ENCODE results near the gene SLC35F1. TPM values are rescaled to one million over a fixed set of nuclear protein-coding genes. Genes with fewer than 3 reads are reported as not detected.

The SLC35F1 gene
- total RNA-seq, 4 donors from 2014 or later, result 0.08 to 0.57 (median 0.09) TPM

DNA sequence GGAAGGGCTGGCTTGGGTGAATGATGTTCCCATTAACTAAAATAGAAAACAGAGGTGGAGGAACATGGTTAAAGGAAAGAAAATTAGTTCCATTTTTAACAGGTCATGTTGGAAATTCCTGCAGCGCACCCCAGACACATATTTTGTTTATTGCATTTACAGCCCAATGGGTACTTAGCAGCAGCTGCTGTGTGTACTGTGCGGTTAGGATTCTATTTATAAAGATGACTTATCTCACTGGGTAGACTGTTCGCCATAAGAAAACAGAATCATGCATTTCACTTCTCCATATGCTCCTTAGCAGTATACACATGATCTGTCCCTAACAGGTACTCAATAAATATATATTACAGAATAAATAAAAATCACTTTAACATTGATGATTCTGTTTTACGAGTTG lies 135.8 kb downstream of the SLC35F1 start:
- intact Hi-C loops (cut with DNase I), result no loop called here
- DNase-seq, result no peak
- no peaks in the 10 kb centered on the region for H3K9me3 ChIP-seq
- WGBS, 2 donors, result 64 to 69% methylated on average over 4 of the region's 4 CpGs
- H3K27me3 ChIP-seq, result no peaks in the 10 kb centered on the region
- no peak overlapping the region for H3K4me3 ChIP-seq
- no peaks in the 10 kb centered on the region for H3K4me1 ChIP-seq
- TF ChIP-seq CTCF (IDR thresholded peaks at IDR 0.05) (no peak), POLR2A (IDR thresholded peaks at IDR 0.05) (no peak)
- no peaks in the 10 kb centered on the region for H3K36me3 ChIP-seq
- no peak overlapping the region for H3K27ac ChIP-seq

DNA sequence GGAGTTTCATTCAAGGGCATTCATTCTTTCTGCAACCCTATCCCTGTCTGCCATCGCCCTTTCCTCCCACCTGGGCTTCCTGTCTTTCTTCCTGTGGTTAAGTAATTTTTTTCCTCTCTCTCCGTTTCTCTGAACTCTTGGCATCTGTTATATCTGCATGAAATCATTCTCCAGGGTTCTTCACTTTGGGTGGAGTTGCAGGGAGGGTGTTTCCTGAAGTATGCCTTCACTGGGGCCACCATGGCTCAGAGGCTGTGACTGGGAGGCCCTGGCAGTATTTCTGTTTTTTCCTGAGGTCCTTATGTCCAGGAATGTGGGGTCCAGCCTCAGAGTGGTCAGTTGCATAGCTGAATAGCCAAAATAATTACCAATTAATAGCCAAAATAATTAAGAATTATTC lies 137.2 kb downstream of the SLC35F1 start:
- intact Hi-C loops (cut with DNase I), result no loop called here
- WGBS, 2 donors, result 10 to 18% methylated on average over 2 of the region's 2 CpGs

GRCh38 chr6:118054082-118054481 lies 147.0 kb downstream of the SLC35F1 start:
- H3K27ac ChIP-seq, result no peak overlapping the region
- H3K36me3 ChIP-seq, result no peaks in the 10 kb centered on the region
- intact Hi-C loops (cut with DNase I), result no loop called here
- H3K4me3 ChIP-seq, result no peak overlapping the region
- H3K27me3 ChIP-seq, result no peaks in the 10 kb centered on the region
- no peaks in the 10 kb centered on the region for H3K4me1 ChIP-seq
- TF ChIP-seq POLR2A (IDR thresholded peaks at IDR 0.05), result no peak
- TF ChIP-seq CTCF (IDR thresholded peaks at IDR 0.05), result no peak
- whole genome bisulfite sequencing, 2 donors, result 81 to 95% methylated on average over 1 of the region's 1 CpG
- DNase-seq, result no peak
- no peaks in the 10 kb centered on the region for H3K9me3 ChIP-seq

More for the DNA sequence above, 137.2 kb downstream of the SLC35F1 start:
- Histone ChIP-seq H3K4me3 (no peak overlapping the region), H3K4me1 (no peaks in the 10 kb centered on the region), H3K27me3 (no peaks in the 10 kb centered on the region), H3K9me3 (no peaks in the 10 kb centered on the region), H3K27ac (no peak overlapping the region), H3K36me3 (no peaks in the 10 kb centered on the region)
- no peak for DNase-seq
- no peak for TF ChIP-seq POLR2A (IDR thresholded peaks at IDR 0.05)
- no peak for TF ChIP-seq CTCF (IDR thresholded peaks at IDR 0.05)

- WGBS, 2 donors, result 85 to 91% methylated on average over 7 to 8 of the region's 8 CpGs
- no peaks in the 10 kb centered on the region for H3K27me3 ChIP-seq
- no peaks in the 10 kb centered on the region for H3K36me3 ChIP-seq
- no peaks in the 10 kb centered on the region for H3K9me3 ChIP-seq
- no peak for TF ChIP-seq POLR2A (IDR thresholded peaks at IDR 0.05)
- TF ChIP-seq CTCF (IDR thresholded peaks at IDR 0.05), result no peak
- H3K27ac ChIP-seq, result no peak overlapping the region
- no peak overlapping the region for H3K4me3 ChIP-seq
- no peaks in the 10 kb centered on the region for H3K4me1 ChIP-seq
- intact Hi-C loops (cut with DNase I), result no loop called here
- no peak for DNase-seq
Measured at GRCh38 chr6:118061666-118062065, 154.6 kb downstream of the SLC35F1 start.

DNA sequence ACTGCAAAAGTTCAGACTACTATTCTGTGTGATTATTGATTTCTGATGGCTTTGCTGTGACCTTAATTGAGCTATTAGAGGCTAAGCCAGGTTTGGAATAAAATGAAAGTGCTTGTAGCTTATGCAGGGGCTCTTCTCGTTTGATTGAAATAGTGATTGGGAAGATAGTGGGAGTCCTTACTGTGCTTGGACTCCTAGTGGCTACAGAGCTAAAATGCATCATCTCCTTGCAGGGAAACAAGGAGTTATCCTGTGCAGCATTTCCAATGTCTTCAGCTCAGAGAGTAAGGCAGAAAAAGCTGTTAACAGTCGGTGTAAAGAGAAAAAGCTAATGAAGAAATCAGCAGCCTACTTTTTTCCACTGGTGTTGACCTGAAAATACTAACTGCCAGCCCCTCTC lies 173.5 kb downstream of the SLC35F1 start:
- intact Hi-C loops (cut with DNase I), result no loop called here
- Histone ChIP-seq H3K9me3 (no peaks in the 10 kb centered on the region), H3K27ac (no peak overlapping the region), H3K36me3 (no peaks in the 10 kb centered on the region), H3K4me1 (no peaks in the 10 kb centered on the region), H3K4me3 (no peak overlapping the region), H3K27me3 (no peaks in the 10 kb centered on the region)
- 36 to 44% methylated on average over 2 of the region's 2 CpGs for WGBS, 2 donors
- TF ChIP-seq CTCF (IDR thresholded peaks at IDR 0.05), result no peak
- TF ChIP-seq POLR2A (IDR thresholded peaks at IDR 0.05), result no peak
- no peak for DNase-seq
